ENCODE data around the gene TRMT10C.
"Not testable (repeated sequence)": the region's sequence is repeated elsewhere in the genome, so short reads cannot be mapped to it uniquely, and the experiment has no call there.

Gene TRMT10C

GRCh38 chr3:101548527-101549105, 13.1 kb upstream of the TRMT10C start:
- no peak for DNase-seq (ENCODE audit: low read depth)

- no peak for DNase-seq (ENCODE audit: low read depth)
Observed at GRCh38 chr3:101549473-101549872, 12.2 kb upstream of the TRMT10C start.

- not testable (repeated sequence) for DNase-seq (ENCODE audit: low read depth)
Observed at GRCh38 chr3:101551359-101552081, 10.1 kb upstream of the TRMT10C start.

- DNase-seq (ENCODE audit: low read depth), result not testable (repeated sequence)
Observed at GRCh38 chr3:101553381-101553780, 8.3 kb upstream of the TRMT10C start.

- no peak for DNase-seq (ENCODE audit: low read depth)
Observed at GRCh38 chr3:101556064-101556463, 5.6 kb upstream of the TRMT10C start.

- peak; percentile 12 for DNase-seq (ENCODE audit: low read depth)
Observed at GRCh38 chr3:101567528-101568317, 6.1 kb downstream of the TRMT10C start.

- DNase-seq (ENCODE audit: low read depth), result no peak
Observed at GRCh38 chr3:101571028-101571895, 9.6 kb downstream of the TRMT10C start.

- peak; percentile 97 for DNase-seq (ENCODE audit: low read depth)
Observed at GRCh38 chr3:101573449-101574387, 12.1 kb downstream of the TRMT10C start, which contains the start of gene PCNP. PCNP (plus strand) TSS chr3:101574180; CDS start chr3:101574216, 36 bp downstream.

GRCh38 chr3:101574388-101575112, 12.9 kb downstream of the TRMT10C start:
- no peak for DNase-seq (ENCODE audit: low read depth)

- DNase-seq (ENCODE audit: low read depth), result no peak
Observed at GRCh38 chr3:101577286-101577685, 15.6 kb downstream of the TRMT10C start.

- DNase-seq (ENCODE audit: low read depth), result no peak
Observed at GRCh38 chr3:101588616-101589015, 26.9 kb downstream of the TRMT10C start.

- DNase-seq (ENCODE audit: low read depth), result no peak
Observed at GRCh38 chr3:101591071-101591470, 29.4 kb downstream of the TRMT10C start.

- DNase-seq (ENCODE audit: low read depth), result no peak
Observed at GRCh38 chr3:101602731-101603130, 41.1 kb downstream of the TRMT10C start.

- no peak for DNase-seq (ENCODE audit: low read depth)
Observed at GRCh38 chr3:101603184-101603583, 41.5 kb downstream of the TRMT10C start.

GRCh38 chr3:101605398-101605797, 43.7 kb downstream of the TRMT10C start:
- not testable (repeated sequence) for DNase-seq (ENCODE audit: low read depth)

GRCh38 chr3:101611023-101611422, 49.4 kb downstream of the TRMT10C start:
- no peak for DNase-seq (ENCODE audit: low read depth)

- not testable (repeated sequence) for DNase-seq (ENCODE audit: low read depth)
Observed at GRCh38 chr3:101613014-101613413, 51.3 kb downstream of the TRMT10C start.

GRCh38 chr3:101615525-101615924, 53.9 kb downstream of the TRMT10C start:
- no peak for DNase-seq (ENCODE audit: low read depth)
